Calu3 (cell line): ENCODE measurements around the gene NPBWR2. TPM values are rescaled to one million over a fixed set of nuclear protein-coding genes. Genes with fewer than 3 reads are reported as not detected.
A peak's percentile ranks its signal among the peaks of the same experiment; 100 is the strongest.

Experiments
- BruUV-seq: library from RNA; stranded (reverse); fragments of 400-500 nt; replicated peaks from 2 replicates; lab custom pipeline; 2021; lab: Mats Ljungman, UMichigan
- CTCF ChIA-PET: fragments of 300-600 bp; sonication (Branson Sonifier 250); formaldehyde crosslinking; loops from one replicate; lab custom pipeline; 2022; ENCODE audit warnings: antibody characterized with exemption; lab: Charles Lee
- DNase-seq: peaks from one replicate; pipeline ENCODE4 v3.0.0; 2022
- H3K27ac Mint-ChIP-seq: one replicate; pipeline ENCODE4 v1.8.0; 2022; ENCODE audit warnings: mixed read lengths; ENCODE audit not compliant: unreplicated experiment
- H3K27me3 Mint-ChIP-seq: one replicate; pipeline ENCODE4 v1.8.0; 2022; ENCODE audit warnings: mixed read lengths; ENCODE audit not compliant: unreplicated experiment
- H3K36me3 Mint-ChIP-seq: one replicate; pipeline ENCODE4 v1.8.0; 2022; ENCODE audit warnings: mild to moderate bottlenecking, moderate library complexity, mixed read lengths; ENCODE audit not compliant: insufficient read depth, unreplicated experiment
- H3K4me1 Mint-ChIP-seq: one replicate; pipeline ENCODE4 v1.8.0; 2022; ENCODE audit warnings: mild to moderate bottlenecking, low read depth, mixed read lengths; ENCODE audit not compliant: unreplicated experiment
- H3K4me3 Mint-ChIP-seq: one replicate; pipeline ENCODE4 v1.8.0; 2022; ENCODE audit warnings: mild to moderate bottlenecking, low read depth, moderate library complexity, mixed read lengths; ENCODE audit not compliant: unreplicated experiment
- H3K9me3 Mint-ChIP-seq: one replicate; pipeline ENCODE4 v1.8.0; 2022; ENCODE audit warnings: low read depth, mixed read lengths; ENCODE audit not compliant: unreplicated experiment
- intact Hi-C: fragments of 100-400 bp; cut with micrococcal nuclease; formaldehyde crosslinking; loops from one replicate; pipeline ENCODE4 v1.10.0; 2022; ENCODE audit not compliant: unreplicated experiment
- total RNA-seq: library from RNA; stranded (reverse); gene quantifications from 2 replicates; pipeline ENCODE4 v1.2.3, GENCODE V29; 2022
- TF ChIP-seq, protein P1 (sequence below): fragments of 200-600 bp; IDR thresholded peaks from one replicate; pipeline ENCODE4 v1.8.0; 2022; ENCODE audit warnings: antibody characterized with exemption; ENCODE audit not compliant: unreplicated experiment

NPBWR2 gene
- total RNA-seq, 1 experiment from 2014 or later, result not detected

DNA sequence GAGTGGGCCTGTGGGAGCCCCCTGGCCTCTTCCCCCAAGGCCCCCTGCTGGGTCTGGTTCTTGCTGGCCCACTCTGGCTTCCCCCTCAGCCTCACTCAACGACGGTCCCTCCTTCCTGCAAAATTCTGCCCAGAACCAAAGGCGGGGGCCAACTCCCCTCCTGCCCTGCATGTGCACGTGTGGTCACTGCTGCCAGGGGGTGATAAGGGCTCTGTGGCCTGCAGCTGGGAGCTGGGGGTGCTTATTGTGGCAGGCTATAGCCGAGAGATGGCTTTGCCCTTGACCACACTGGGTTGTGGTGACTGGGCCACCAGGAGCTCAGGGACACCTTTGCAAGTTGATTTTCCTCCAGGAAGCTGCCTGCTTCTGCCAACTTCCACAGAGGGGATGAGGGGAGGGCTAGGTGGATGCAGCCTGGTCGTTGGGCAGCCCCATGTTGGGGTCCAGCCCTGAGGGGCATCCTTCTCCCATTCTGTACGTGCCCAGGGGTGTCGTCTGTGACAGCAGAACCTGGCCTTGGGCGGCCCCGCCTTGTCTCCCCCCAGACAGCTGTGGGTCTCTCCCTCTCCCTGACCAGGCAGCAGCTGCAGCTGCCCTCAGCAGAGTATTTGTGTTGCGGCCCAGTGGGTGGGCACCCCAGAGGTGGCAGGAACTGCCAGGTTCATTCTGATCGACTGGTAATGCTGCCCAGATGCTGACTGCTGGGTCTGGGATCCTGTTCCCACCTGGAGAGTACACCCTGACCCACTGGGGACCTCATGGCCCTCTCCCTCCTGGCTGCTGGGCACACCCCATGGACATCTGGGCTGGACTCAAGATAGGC lies 38.8 kb downstream of the NPBWR2 start:
- Mint-ChIP-seq H3K36me3 (peaks cover 43% of the 10 kb centered on the region), H3K4me3 (no peak overlapping the region), H3K27ac (no peak overlapping the region), H3K9me3 (no peaks in the 10 kb centered on the region), H3K27me3 (no peaks in the 10 kb centered on the region), H3K4me1 (peaks cover 38% of the 10 kb centered on the region)
- intact Hi-C loops, result no loop called here
- TF ChIP-seq, protein P1, sequence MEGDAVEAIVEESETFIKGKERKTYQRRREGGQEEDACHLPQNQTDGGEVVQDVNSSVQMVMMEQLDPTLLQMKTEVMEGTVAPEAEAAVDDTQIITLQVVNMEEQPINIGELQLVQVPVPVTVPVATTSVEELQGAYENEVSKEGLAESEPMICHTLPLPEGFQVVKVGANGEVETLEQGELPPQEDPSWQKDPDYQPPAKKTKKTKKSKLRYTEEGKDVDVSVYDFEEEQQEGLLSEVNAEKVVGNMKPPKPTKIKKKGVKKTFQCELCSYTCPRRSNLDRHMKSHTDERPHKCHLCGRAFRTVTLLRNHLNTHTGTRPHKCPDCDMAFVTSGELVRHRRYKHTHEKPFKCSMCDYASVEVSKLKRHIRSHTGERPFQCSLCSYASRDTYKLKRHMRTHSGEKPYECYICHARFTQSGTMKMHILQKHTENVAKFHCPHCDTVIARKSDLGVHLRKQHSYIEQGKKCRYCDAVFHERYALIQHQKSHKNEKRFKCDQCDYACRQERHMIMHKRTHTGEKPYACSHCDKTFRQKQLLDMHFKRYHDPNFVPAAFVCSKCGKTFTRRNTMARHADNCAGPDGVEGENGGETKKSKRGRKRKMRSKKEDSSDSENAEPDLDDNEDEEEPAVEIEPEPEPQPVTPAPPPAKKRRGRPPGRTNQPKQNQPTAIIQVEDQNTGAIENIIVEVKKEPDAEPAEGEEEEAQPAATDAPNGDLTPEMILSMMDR, result no peak
- BruUV-seq, result no TSS peak
- no peak for DNase-seq
- CTCF ChIA-PET, result interaction anchor here (0.7 to 1.8 kb wide), 3 partner anchors 11 to 72 kb away, joined by 4 to 9 read pairs (median 5); partner anchors contain the start of genes OPRL1 and RGS19

DNA sequence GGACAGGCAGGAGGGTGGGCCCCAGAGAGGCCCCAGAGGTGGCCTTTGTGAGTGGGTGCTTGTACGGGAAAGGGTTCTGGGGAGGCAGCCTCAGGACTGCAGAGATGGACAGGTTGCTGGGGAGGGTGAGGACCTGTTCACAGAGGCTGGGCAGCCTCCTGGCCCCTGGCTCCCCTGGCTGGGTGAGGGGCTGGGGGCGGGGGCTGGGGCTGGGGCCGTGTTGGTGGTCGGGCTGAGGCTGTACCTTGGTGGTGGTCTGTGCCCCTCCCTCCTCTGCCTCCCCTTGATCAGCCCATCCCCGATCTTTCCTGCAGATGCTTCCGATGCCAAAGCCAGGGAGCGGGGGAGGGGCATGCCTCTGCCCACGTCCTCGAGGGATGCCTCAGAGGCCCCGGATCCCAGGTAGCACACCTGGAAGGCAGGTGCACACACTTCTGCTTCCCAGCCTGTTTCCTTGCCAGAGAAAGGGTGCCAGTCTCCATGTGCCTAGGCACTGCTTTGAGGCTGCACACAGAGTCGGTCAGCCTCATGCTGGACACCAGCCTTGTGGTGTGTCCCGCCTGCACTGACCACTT lies 39.5 kb downstream of the NPBWR2 start:
- intact Hi-C loops, result no loop called here
- CTCF ChIA-PET, result no interaction called here
- no peak overlapping the region for H3K4me3 Mint-ChIP-seq
- BruUV-seq, result no TSS peak
- H3K27me3 Mint-ChIP-seq, result no peaks in the 10 kb centered on the region
- TF ChIP-seq, protein P1, result no peak
- H3K9me3 Mint-ChIP-seq, result no peaks in the 10 kb centered on the region
- no peak for DNase-seq
- H3K4me1 Mint-ChIP-seq, result peaks cover 41% of the 10 kb centered on the region
- H3K36me3 Mint-ChIP-seq, result peaks cover 50% of the 10 kb centered on the region
- H3K27ac Mint-ChIP-seq, result no peak overlapping the region

DNA sequence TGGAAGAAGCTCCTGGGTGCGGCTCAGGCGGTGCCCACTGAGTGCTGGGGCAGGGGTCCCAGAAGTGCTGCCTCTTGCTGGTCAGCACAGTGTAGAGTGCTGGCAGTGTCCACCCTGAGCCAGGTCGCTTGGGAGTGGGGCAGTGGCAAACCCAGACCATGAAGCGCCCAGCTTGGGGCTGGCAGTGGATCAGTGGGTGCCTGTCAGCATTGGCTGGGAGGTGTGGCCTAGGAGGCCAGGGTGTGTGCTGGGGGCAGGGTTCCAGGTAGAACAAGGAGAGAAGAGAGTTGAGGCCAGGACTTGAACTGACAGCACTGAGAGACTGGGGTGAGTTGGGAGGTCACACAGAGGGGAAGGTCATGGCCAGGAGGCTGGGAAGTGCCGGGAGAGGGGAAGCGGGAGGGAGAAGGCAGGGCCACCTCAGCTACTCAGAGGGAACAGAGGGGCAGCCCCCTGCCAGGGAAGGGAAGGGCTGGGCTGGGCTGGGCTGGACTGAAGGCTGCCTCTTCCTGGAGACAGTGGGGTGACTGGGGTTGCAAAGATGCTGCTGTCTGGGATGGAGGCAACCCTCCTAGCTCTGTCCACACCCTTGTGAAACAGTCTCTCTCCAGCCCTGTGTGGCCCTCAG lies 40.2 kb downstream of the NPBWR2 start:
- H3K9me3 Mint-ChIP-seq, result no peaks in the 10 kb centered on the region
- CTCF ChIA-PET, result interaction anchor here (0.5 to 0.8 kb wide), 2 partner anchors 13 kb away, joined by 3 read pairs; partner anchors contain the start of gene OPRL1
- H3K36me3 Mint-ChIP-seq, result peaks cover 50% of the 10 kb centered on the region
- H3K4me1 Mint-ChIP-seq, result peaks cover 47% of the 10 kb centered on the region
- TF ChIP-seq, protein P1, result no peak
- intact Hi-C loops, result no loop called here
- no peaks in the 10 kb centered on the region for H3K27me3 Mint-ChIP-seq
- H3K4me3 Mint-ChIP-seq, result no peak overlapping the region
- no TSS peak for BruUV-seq
- peak overlapping the region; percentile 9 for H3K27ac Mint-ChIP-seq
- DNase-seq, result no peak

DNA sequence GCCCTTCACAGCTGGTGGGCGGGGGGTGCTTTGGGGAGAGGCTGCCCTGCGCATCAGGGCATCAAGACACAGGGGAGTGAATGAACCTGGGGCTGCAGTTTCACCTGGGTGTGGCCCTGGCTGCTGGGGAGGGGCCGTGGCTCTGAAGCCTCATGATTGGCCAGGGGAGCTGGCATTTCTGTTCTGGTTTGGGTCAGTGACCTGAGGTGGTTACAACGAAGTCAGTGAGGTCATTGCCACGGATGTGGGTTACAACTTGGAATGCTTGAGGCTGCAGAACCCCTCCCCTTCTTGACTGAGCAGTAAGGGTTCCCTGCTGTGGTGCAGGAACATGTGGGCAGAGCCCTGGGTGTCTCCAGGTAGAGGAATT lies 41.4 kb downstream of the NPBWR2 start:
- Mint-ChIP-seq H3K4me3 (peak overlapping the region; percentile 44), H3K36me3 (peaks cover 51% of the 10 kb centered on the region), H3K27me3 (no peaks in the 10 kb centered on the region), H3K27ac (peak overlapping the region; percentile 61), H3K4me1 (peaks cover 47% of the 10 kb centered on the region), H3K9me3 (no peaks in the 10 kb centered on the region)
- TF ChIP-seq, protein P1, result no peak
- no TSS peak for BruUV-seq
- CTCF ChIA-PET, result interaction anchor here (0.6 to 1.2 kb wide), 5 partner anchors 10 to 54 kb away, joined by 3 to 4 read pairs (median 3); no protein-coding TSS in a partner anchor
- DNase-seq, result peak; percentile 78
- intact Hi-C loops, result no loop called here
